MCF 10A (cell line): Measurements from ENCODE around the gene KLHL30. TPM values are rescaled to one million over a fixed set of nuclear protein-coding genes. Genes with fewer than 3 reads are reported as not detected.

Source experiments
- BruUV-seq: library from RNA; stranded (reverse); fragments of 400-500 nt; replicated peaks from 2 replicates; lab custom pipeline; 2021; lab: Mats Ljungman, UMichigan
- CTCF ChIA-PET: fragments of 300-600 bp; sonication (Branson Sonifier 250); formaldehyde crosslinking; extraction: SDS; loops from one replicate; lab custom pipeline; 2021; ENCODE audit warnings: antibody characterized with exemption, inconsistent platforms; lab: Yijun Ruan, JAX
- POLR2A ChIA-PET: fragments of 300-600, 350-650 bp; sonication (Branson Sonifier 250); formaldehyde crosslinking; extraction: SDS; loops from one replicate; lab custom pipeline; 2020; ENCODE audit warnings: antibody characterized with exemption, inconsistent platforms; lab: Yijun Ruan, JAX
- DNase-seq: peaks from one replicate; pipeline ENCODE4 v3.0.0-alpha.2; 2018; ENCODE audit not compliant: unreplicated experiment
- H3K27ac Mint-ChIP-seq: one replicate; pipeline ENCODE4 v1.8.0; 2022; ENCODE audit warnings: mild to moderate bottlenecking, low read depth, mixed read lengths; ENCODE audit not compliant: unreplicated experiment
- H3K27me3 Mint-ChIP-seq: one replicate; pipeline ENCODE4 v1.8.0; 2022; ENCODE audit warnings: mixed read lengths; ENCODE audit not compliant: insufficient read depth, unreplicated experiment
- H3K36me3 Mint-ChIP-seq: one replicate; pipeline ENCODE4 v1.8.0; 2022; ENCODE audit warnings: mild to moderate bottlenecking, moderate library complexity, mixed read lengths; ENCODE audit not compliant: insufficient read depth, unreplicated experiment
- H3K4me1 Mint-ChIP-seq: one replicate; pipeline ENCODE4 v1.8.0; 2022; ENCODE audit warnings: mixed read lengths; ENCODE audit not compliant: insufficient read depth, unreplicated experiment
- H3K4me3 Mint-ChIP-seq: one replicate; pipeline ENCODE4 v1.8.0; 2022; ENCODE audit warnings: mild to moderate bottlenecking, moderate library complexity, mixed read lengths; ENCODE audit not compliant: unreplicated experiment
- H3K9me3 Mint-ChIP-seq: one replicate; pipeline ENCODE4 v1.8.0; 2022; ENCODE audit warnings: mixed read lengths; ENCODE audit not compliant: unreplicated experiment
- CTCF ChIP-seq: fragments of 200-600 bp; IDR thresholded peaks from one replicate; pipeline ENCODE4 v1.8.0; 2022; ENCODE audit warnings: antibody characterized with exemption, mild to moderate bottlenecking; ENCODE audit not compliant: unreplicated experiment
- intact Hi-C: fragments of 100-400 bp; cut with micrococcal nuclease; formaldehyde crosslinking; loops from 2 replicates; pipeline ENCODE4 v1.14.1; 2022
- total RNA-seq: library from RNA; stranded (reverse); gene quantifications from 2 replicates; pipeline ENCODE4 v1.2.3, GENCODE V29; 2022

The KLHL30 gene
- total RNA-seq, 1 experiment from 2014 or later, result 0.35 TPM

- no peaks in the 10 kb centered on the region for H3K4me1 Mint-ChIP-seq
- no peaks in the 10 kb centered on the region for H3K9me3 Mint-ChIP-seq
- H3K27me3 Mint-ChIP-seq, result no peaks in the 10 kb centered on the region
- CTCF ChIA-PET, result no interaction called here
- no TSS peak for BruUV-seq
- no peaks in the 10 kb centered on the region for H3K36me3 Mint-ChIP-seq
- POLR2A ChIA-PET, result interaction anchor here (0.6 to 1.4 kb wide), 2 partner anchors 9 to 66 kb away, joined by 4 to 5 read pairs; no protein-coding TSS in a partner anchor
- no peak for DNase-seq
- H3K27ac Mint-ChIP-seq, result no peak within 1 kb of the TSS
- TF ChIP-seq CTCF, result no peak
- no peak within 1 kb of the TSS for H3K4me3 Mint-ChIP-seq
- intact Hi-C loops, result no loop called here
These were observed 38.2 kb upstream of the KLHL30 start, which contains the start of gene ESPNL for GRCh38 chr2:238100049-238100820. Gene ESPNL (plus strand): TSS chr2:238100340. CDS start chr2:238100420, 80 bp downstream.

GRCh38 chr2:238100821-238101771, 37.4 kb upstream of the KLHL30 start:
- Mint-ChIP-seq H3K4me3 (no peak overlapping the region), H3K27me3 (no peaks in the 10 kb centered on the region), H3K36me3 (no peaks in the 10 kb centered on the region), H3K4me1 (no peaks in the 10 kb centered on the region), H3K27ac (no peak overlapping the region), H3K9me3 (no peaks in the 10 kb centered on the region)
- no TSS peak for BruUV-seq
- intact Hi-C loops, result no loop called here
- DNase-seq, result no peak
- POLR2A ChIA-PET, result no interaction called here
- no peak for TF ChIP-seq CTCF
- CTCF ChIA-PET, result interaction anchor here (0.5 to 1.1 kb wide), 2 partner anchors 163 to 794 kb away, joined by 3 read pairs; no protein-coding TSS in a partner anchor

GRCh38 chr2:238101891-238102841, 36.3 kb upstream of the KLHL30 start:
- Mint-ChIP-seq H3K27ac (no peak overlapping the region), H3K4me3 (no peak overlapping the region), H3K27me3 (no peaks in the 10 kb centered on the region), H3K9me3 (no peaks in the 10 kb centered on the region), H3K4me1 (no peaks in the 10 kb centered on the region), H3K36me3 (no peaks in the 10 kb centered on the region)
- no peak for DNase-seq
- CTCF ChIA-PET, result interaction anchor here (1.1 kb wide), 1 partner anchor 162 kb away, joined by 3 read pairs; no protein-coding TSS in a partner anchor
- POLR2A ChIA-PET, result no interaction called here
- intact Hi-C loops, result no loop called here
- no peak for TF ChIP-seq CTCF
- no TSS peak for BruUV-seq
